ENCODE results near the gene IPCEF1. TPM values are rescaled to one million over a fixed set of nuclear protein-coding genes. Genes with fewer than 3 reads are reported as not detected.
"Not testable (repeated sequence)": the region's sequence is repeated elsewhere in the genome, so short reads cannot be mapped to it uniquely, and the experiment has no call there.

Gene IPCEF1
- total RNA-seq, 1 experiment from 2014 or later: not detected

- no peak for DNase-seq (ENCODE audit: extremely low read depth, low read depth)
Measured at GRCh38 chr6:154230393-154230792, 126.2 kb downstream of the IPCEF1 start.

GRCh38 chr6:154229786-154230185 lies 126.8 kb downstream of the IPCEF1 start:
- DNase-seq (ENCODE audit: extremely low read depth, low read depth): no peak

GRCh38 chr6:154228521-154228905 lies 128.1 kb downstream of the IPCEF1 start:
- DNase-seq (ENCODE audit: extremely low read depth, low read depth): no peak

GRCh38 chr6:154227862-154228520 lies 128.6 kb downstream of the IPCEF1 start:
- DNase-seq (ENCODE audit: extremely low read depth, low read depth): no peak

GRCh38 chr6:154226461-154226860 lies 130.1 kb downstream of the IPCEF1 start:
- DNase-seq (ENCODE audit: extremely low read depth, low read depth): no peak

GRCh38 chr6:154223296-154223695 lies 133.3 kb downstream of the IPCEF1 start:
- no peak for DNase-seq (ENCODE audit: extremely low read depth, low read depth)

- DNase-seq (ENCODE audit: extremely low read depth, low read depth): no peak
Measured at GRCh38 chr6:154222716-154223115, 133.9 kb downstream of the IPCEF1 start.

- DNase-seq (ENCODE audit: extremely low read depth, low read depth): no peak
Measured at GRCh38 chr6:154219250-154219649, 137.4 kb downstream of the IPCEF1 start.

GRCh38 chr6:154218787-154219186 lies 137.8 kb downstream of the IPCEF1 start:
- DNase-seq (ENCODE audit: extremely low read depth, low read depth): no peak

GRCh38 chr6:154218301-154218700 lies 138.3 kb downstream of the IPCEF1 start:
- no peak for DNase-seq (ENCODE audit: extremely low read depth, low read depth)

GRCh38 chr6:154213782-154214181 lies 142.8 kb downstream of the IPCEF1 start:
- DNase-seq (ENCODE audit: extremely low read depth, low read depth): no peak

- DNase-seq (ENCODE audit: extremely low read depth, low read depth): no peak
Measured at GRCh38 chr6:154210678-154211077, 145.9 kb downstream of the IPCEF1 start.

GRCh38 chr6:154209555-154209954 lies 147.0 kb downstream of the IPCEF1 start:
- DNase-seq (ENCODE audit: extremely low read depth, low read depth): no peak

- no peak for DNase-seq (ENCODE audit: extremely low read depth, low read depth)
Measured at GRCh38 chr6:154206996-154207395, 149.6 kb downstream of the IPCEF1 start.

- DNase-seq (ENCODE audit: extremely low read depth, low read depth): no peak
Measured at GRCh38 chr6:154206141-154206540, 150.5 kb downstream of the IPCEF1 start.

- DNase-seq (ENCODE audit: extremely low read depth, low read depth): no peak
Measured at GRCh38 chr6:154202958-154203357, 153.6 kb downstream of the IPCEF1 start.

- no peak for DNase-seq (ENCODE audit: extremely low read depth, low read depth)
Measured at GRCh38 chr6:154202339-154202738, 154.3 kb downstream of the IPCEF1 start.

GRCh38 chr6:154201688-154202087 lies 154.9 kb downstream of the IPCEF1 start:
- not testable (repeated sequence) for DNase-seq (ENCODE audit: extremely low read depth, low read depth)

GRCh38 chr6:154197196-154197860 lies 159.3 kb downstream of the IPCEF1 start:
- no peak for DNase-seq (ENCODE audit: extremely low read depth, low read depth)

GRCh38 chr6:154196333-154196885 lies 160.2 kb downstream of the IPCEF1 start:
- DNase-seq (ENCODE audit: extremely low read depth, low read depth): no peak

- no peak for DNase-seq (ENCODE audit: extremely low read depth, low read depth)
Measured at GRCh38 chr6:154187714-154188113, 168.9 kb downstream of the IPCEF1 start.

- DNase-seq (ENCODE audit: extremely low read depth, low read depth): no peak
Measured at GRCh38 chr6:154187203-154187602, 169.4 kb downstream of the IPCEF1 start.

All from NCI-H460 (cell line).